Measurements from ENCODE around the gene GAPT.
"Not testable (repeated sequence)": the region's sequence is repeated elsewhere in the genome, so short reads cannot be mapped to it uniquely, and the experiment has no call there.

GAPT gene

DNA sequence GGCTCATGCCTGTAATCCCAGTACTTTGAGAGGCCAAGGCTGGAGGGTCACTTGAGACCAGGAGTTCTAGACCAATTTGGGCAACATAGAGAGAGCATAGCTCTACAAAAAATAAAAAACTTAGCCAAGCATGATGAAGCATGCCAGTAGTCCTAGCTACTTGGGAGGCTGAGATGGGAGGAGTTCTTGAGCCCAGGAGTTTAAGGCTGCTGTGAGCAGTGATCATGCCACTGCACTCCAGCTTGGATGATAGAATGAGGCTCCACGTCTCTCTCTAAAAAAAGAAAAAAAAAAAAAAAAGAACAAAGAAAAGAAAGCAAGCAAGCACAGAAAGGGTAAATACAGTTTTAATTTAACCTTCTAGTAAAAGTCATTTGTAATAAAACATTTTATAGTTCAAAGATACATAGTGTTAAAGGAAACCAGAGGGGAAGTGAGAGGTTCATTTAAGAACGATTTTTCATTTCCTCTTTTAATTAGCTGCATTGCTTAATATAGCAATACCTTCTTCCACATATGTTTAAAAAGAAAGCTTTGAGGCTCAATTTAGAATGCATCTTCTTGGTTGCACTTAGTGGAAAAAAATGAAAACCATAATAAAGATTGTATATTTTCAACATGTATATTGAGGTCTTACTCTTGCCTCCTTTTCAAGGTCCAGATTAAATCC is 14.9 kb downstream of the GAPT start:
- DNase-seq: peak; percentile 28

GRCh38 chr5:58507715-58508114 is 16.5 kb downstream of the GAPT start:
- DNase-seq: no peak

DNA sequence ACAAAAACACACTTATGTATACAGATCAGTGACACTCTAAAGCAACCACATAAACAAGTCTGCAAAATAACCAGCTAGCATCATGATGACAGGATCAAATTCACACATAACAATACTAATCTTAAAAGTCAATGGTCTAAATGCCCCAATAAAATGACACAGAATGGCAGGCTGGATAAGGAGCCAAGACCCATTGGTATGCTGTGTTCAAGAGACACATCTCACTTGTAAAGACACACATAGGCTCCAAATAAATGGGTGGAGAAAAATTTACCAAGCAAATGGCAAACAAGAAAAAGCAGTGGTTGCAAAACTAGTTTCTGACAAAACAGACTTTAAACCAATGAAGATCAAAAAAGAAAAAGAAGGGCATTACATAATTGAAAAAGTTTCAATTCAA is 26.0 kb downstream of the GAPT start:
- DNase-seq: no peak

- no peak for DNase-seq
These were observed 32.7 kb downstream of the GAPT start for GRCh38 chr5:58523956-58524355.

- no peak for DNase-seq
These were observed 33.3 kb downstream of the GAPT start for GRCh38 chr5:58524571-58524970.

DNA sequence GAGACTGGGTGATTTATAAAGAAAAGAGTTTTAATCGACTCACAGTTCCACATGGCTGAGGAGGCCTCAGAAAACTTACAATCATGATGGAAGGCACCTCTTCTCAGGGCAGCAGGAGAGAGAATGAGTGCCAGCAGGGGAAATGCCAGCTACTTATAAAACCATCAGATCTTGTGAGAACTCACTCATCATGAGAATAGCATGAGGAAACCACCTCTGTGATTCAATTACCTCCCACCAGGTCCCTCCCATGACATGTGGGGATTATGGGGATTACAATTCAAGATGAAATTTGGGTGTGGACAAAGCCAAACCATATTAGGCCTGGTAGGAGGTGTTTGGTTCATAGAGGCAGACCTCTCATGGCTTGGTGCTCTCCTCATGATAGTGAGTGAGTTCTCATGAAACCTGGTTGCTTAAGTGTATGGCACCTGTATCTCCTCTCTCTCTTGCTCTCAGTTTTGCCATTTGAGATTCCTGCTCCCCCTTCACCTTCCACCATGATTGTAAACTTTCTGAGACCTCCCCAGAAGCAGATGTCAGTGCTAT is 39.8 kb downstream of the GAPT start:
- DNase-seq: no peak

- DNase-seq: not testable (repeated sequence)
These were observed 50.7 kb downstream of the GAPT start for GRCh38 chr5:58541935-58542334.

DNA sequence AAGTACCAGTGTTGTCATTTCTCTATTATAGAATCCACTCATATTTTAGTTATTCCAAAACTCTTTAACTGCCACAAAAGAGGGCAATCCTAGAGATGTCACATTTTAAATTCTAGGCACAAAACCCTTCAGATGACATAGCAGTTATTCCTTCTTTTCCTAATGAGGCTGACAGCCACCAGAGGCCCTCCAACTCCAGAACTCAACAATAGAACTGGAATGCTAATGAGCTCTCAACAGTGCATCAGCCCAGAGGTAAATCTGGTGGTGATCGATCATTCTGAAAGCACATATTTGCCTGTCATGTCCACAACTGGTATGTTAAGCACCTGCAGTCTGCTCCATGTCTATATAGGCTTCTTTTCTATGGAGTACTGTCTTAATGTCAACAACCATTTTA is 51.5 kb downstream of the GAPT start:
- DNase-seq: no peak

DNA sequence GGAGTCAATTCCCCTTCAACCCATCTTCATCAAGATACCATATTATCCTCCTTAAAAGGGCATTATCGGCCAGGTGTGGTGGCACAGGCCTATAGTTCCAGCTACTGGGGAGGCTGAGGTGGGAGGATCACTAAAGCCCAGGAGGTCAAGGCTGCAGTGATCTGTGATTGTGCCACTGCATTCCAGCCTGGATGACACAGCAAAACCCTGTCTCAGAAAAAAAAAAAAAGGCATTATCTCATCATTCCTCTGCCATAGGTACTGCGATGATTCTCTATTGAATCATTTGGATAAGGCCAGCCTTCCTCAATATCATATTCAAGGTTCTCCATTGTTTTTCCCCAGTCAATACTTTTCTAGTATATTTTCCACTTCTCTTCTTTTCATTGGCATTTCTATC is 52.5 kb downstream of the GAPT start:
- DNase-seq: no peak

DNA sequence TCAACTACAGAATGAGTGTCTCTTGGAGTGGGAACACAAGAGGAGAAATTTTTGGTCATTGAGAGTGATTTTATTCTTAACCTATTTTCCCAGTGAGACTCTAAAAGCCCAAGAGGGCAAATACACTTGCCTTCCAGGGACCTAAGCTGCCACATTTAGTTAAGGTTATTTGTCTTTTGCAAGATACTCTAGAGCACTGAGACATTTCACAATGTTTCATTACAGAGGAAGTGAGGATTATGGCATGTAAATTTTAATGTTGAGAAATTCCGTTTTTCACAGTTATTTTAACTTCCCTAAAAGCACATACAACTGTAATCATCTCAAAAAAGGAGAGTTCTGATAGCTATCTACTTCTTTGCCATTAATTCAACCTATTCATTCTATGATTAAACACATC is 53.0 kb downstream of the GAPT start:
- DNase-seq: peak; percentile 88

GRCh38 chr5:58544926-58545325 is 53.7 kb downstream of the GAPT start:
- no peak for DNase-seq

DNA sequence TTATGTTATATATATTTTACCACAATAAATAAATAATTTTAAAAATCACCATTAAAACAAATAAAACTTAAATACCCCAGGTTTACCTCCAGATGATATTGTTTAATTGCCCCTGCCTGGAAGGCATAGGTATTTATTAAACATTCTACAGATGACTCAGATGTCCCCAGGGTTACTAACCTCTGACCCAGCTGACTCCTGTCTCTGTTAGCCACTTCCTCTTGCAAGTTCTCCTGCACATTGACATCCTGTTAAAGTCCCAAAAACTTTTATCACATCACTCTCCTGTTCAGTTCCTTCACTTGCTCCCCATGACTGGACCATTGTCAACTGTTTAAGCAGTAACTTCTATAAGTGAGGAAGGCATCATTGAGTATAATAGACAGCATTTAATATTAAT is 54.7 kb downstream of the GAPT start:
- DNase-seq: no peak
